B cell (primary cell): ENCODE results near the gene PSMD8. TPM values are rescaled to one million over a fixed set of nuclear protein-coding genes. Genes with fewer than 3 reads are reported as not detected.
"Not testable (repeated sequence)": the region's sequence is repeated elsewhere in the genome, so short reads cannot be mapped to it uniquely, and the experiment has no call there.

Experiments
- ATAC-seq: fragments of 200-7000 bp; cut with Tn5 transposase; one replicate; pipeline ENCODE4 v1.10.0; 2021; ENCODE audit warnings: low read depth, mild to moderate bottlenecking, moderate number of reproducible peaks, moderate library complexity
- CTCF ChIA-PET: fragments of 350-600 bp; sonication (Branson Sonifier 250); formaldehyde crosslinking; loops from one replicate; lab custom pipeline; 2021; ENCODE audit warnings: antibody characterized with exemption, inconsistent platforms; lab: Charles Lee
- POLR2A ChIA-PET: fragments of 350-600 bp; sonication (Branson Sonifier 250); formaldehyde crosslinking; loops from one replicate; lab custom pipeline; 2021; ENCODE audit warnings: antibody characterized with exemption; lab: Charles Lee
- DNase-seq: peaks from one replicate; pipeline ENCODE4 v3.0.0; 2013
- H2AFZ ChIP-seq: 2 replicates; pipeline ENCODE4 v1.6.1; 2012; ENCODE audit warnings: mild to moderate bottlenecking, low read depth, low read length; ENCODE audit not compliant: insufficient read depth, poor library complexity, severe bottlenecking
- H3K27ac ChIP-seq, 2 donors: 1 replicate in 1 of 2; 2 replicates in 1 of 2; pipeline ENCODE4 v1.5.1; 2012 to 2013; ENCODE audit warnings: low read length in 2 of 2, mild to moderate bottlenecking in 2 of 2, moderate library complexity in 1 of 2
- H3K27me3 ChIP-seq, 4 experiments: fragments of 200-600 bp in 1 of 4; sonication (generic) in 1 of 4; replicated peaks in 1 of 4; 1 replicate in 2 of 4; 2 replicates in 2 of 4; pipeline versions ENCODE4 v1.6.1 to v1.7.0; 2013 to 2016; ENCODE audit warnings: low read length in 3 of 4, mild to moderate bottlenecking in 2 of 4, mixed read lengths in 1 of 4, moderate library complexity in 1 of 4; ENCODE audit not compliant: insufficient read depth in 4 of 4, control insufficient read depth in 3 of 4; ENCODE audit errors: control extremely low read depth in 1 of 4
- H3K36me3 ChIP-seq, 2 experiments: replicated peaks in 1 of 2; 1 replicate in 1 of 2; 2 replicates in 1 of 2; pipeline versions ENCODE4 v1.6.1 to v1.7.1; 2013; ENCODE audit warnings: low read length in 1 of 2; ENCODE audit not compliant: insufficient read depth in 2 of 2, control insufficient read depth in 1 of 2; ENCODE audit errors: control extremely low read depth in 1 of 2, extremely low read depth in 1 of 2
- H3K4me1 ChIP-seq, 2 donors: fragments of 200-600 bp in 1 of 2; sonication (generic) in 1 of 2; 1 replicate in 1 of 2; 2 replicates in 1 of 2; pipeline versions ENCODE4 v1.5.1 to v1.6.1; 2013 to 2017; ENCODE audit warnings: low read length in 2 of 2; ENCODE audit not compliant: control insufficient read depth in 2 of 2, insufficient read depth in 2 of 2
- H3K4me2 ChIP-seq: replicated peaks from 2 replicates; pipeline ENCODE3; 2012; ENCODE audit warnings: mild to moderate bottlenecking, low read depth, low read length; ENCODE audit not compliant: poor library complexity, severe bottlenecking
- H3K4me3 ChIP-seq, 5 experiments: fragments of 200-600 bp in 1 of 5; sonication (generic) in 1 of 5; 1 replicate in 3 of 5; 2 replicates in 2 of 5; pipeline versions ENCODE4 v1.5.1 to v1.7.0; 2011 to 2016; ENCODE audit warnings: low read length in 4 of 5, mild to moderate bottlenecking in 4 of 5, low read depth in 2 of 5, control low read depth in 1 of 5, moderate library complexity in 1 of 5; ENCODE audit not compliant: insufficient read depth in 1 of 5; ENCODE audit errors: control extremely low read depth in 1 of 5, extremely low read depth in 1 of 5
- H3K79me2 ChIP-seq: fragments of 200-600 bp; sonication (generic); one replicate; pipeline ENCODE4 v1.6.0; 2016; ENCODE audit warnings: low read length; ENCODE audit not compliant: control insufficient read depth, insufficient read depth
- H3K9ac ChIP-seq: fragments of 200-600 bp; sonication (generic); 2 replicates; pipeline ENCODE4 v1.6.1; 2017; ENCODE audit warnings: mild to moderate bottlenecking, low read length, moderate library complexity
- H3K9me3 ChIP-seq, 3 donors: one replicate each; pipeline versions ENCODE4 v1.6.1 to v1.7.1; 2013; ENCODE audit warnings: low read length in 2 of 3; ENCODE audit not compliant: control insufficient read depth in 2 of 3, insufficient read depth in 1 of 3; ENCODE audit errors: control extremely low read depth in 1 of 3
- H4K20me1 ChIP-seq: 2 replicates; pipeline ENCODE4 v1.6.0; 2012; ENCODE audit warnings: mild to moderate bottlenecking, low read length; ENCODE audit not compliant: insufficient read depth, control insufficient read depth, poor library complexity, severe bottlenecking
- H3K27ac Mint-ChIP-seq: one replicate; pipeline ENCODE4 v1.8.0; 2021; ENCODE audit warnings: mixed read lengths
- H3K27me3 Mint-ChIP-seq: one replicate; pipeline ENCODE4 v1.8.0; 2021; ENCODE audit warnings: mixed read lengths
- H3K4me1 Mint-ChIP-seq: one replicate; pipeline ENCODE4 v1.8.0; 2021; ENCODE audit warnings: mixed read lengths
- H3K4me3 Mint-ChIP-seq: one replicate; pipeline ENCODE4 v1.8.0; 2021; ENCODE audit warnings: mixed read lengths
- H3K9me3 Mint-ChIP-seq: one replicate; pipeline ENCODE4 v1.8.0; 2022; ENCODE audit warnings: mixed read lengths; ENCODE audit not compliant: insufficient read depth
- CTCF ChIP-seq: fragments of 200-600 bp; IDR thresholded peaks from one replicate; pipeline ENCODE4 v1.8.0; 2022; ENCODE audit warnings: antibody characterized with exemption, mild to moderate bottlenecking
- EZH2 ChIP-seq: IDR thresholded peaks from 2 replicates; pipeline ENCODE4 v1.6.1; 2012; ENCODE audit warnings: borderline replicate concordance, low read depth, mild to moderate bottlenecking, moderate library complexity, low read length; ENCODE audit not compliant: insufficient read depth, poor library complexity, severe bottlenecking
- WGBS: methylation state at CpG from one replicate; pipeline ENCODE4 v1.1.5; 2013; ENCODE audit warnings: missing lambda C conversion rate; ENCODE audit not compliant: insufficient coverage; 5-methylcytosine and 5-hydroxymethylcytosine counted together
- intact Hi-C: fragments of 100-400 bp; cut with micrococcal nuclease; formaldehyde crosslinking; loops from one replicate; pipeline ENCODE4 v1.10.0; 2022
- polyA plus RNA-seq: library from polyadenylated mRNA; depleted of rRNA; stranded (reverse); fragments of >200 nt; gene quantifications from 2 replicates; pipeline ENCODE4 v1.2.3, GENCODE V29; 2012
- total RNA-seq, 2 donors: library from RNA; stranded (reverse); fragments of 120-200 nt in 1 of 2; gene quantifications; 1 replicate in 1 of 2; 2 replicates in 1 of 2; pipeline versions ENCODE4 v1.2.3 to v1.2.4, GENCODE V29; 2013 to 2022

PSMD8 gene
- total and polyA plus RNA-seq, 2 donors (not counting 1 experiment from before 2014, with no cell fraction given), result 88.1 to 122 TPM

- peaks cover 0 to 8% (median 0%) of the 10 kb centered on the region in 3 donors for H3K9me3 ChIP-seq
- no peaks in the 10 kb centered on the region for H4K20me1 ChIP-seq
- H3K4me2 ChIP-seq, result peak overlapping the region; percentile 99
- POLR2A ChIA-PET, result interaction anchor here (1.1 to 1.6 kb wide), 4 partner anchors 12 to 96 kb away, joined by 3 to 8 read pairs (median 5); partner anchors contain the start of genes GGN, PSMD8 and SPRED3
- H3K9ac ChIP-seq, result peak overlapping the region; percentile 73
- Mint-ChIP-seq H3K4me3 (peak overlapping the region; percentile 91), H3K27ac (peak overlapping the region; percentile 53), H3K9me3 (no peaks in the 10 kb centered on the region), H3K4me1 (peaks cover 17% of the 10 kb centered on the region), H3K27me3 (peaks cover 6% of the 10 kb centered on the region)
- H3K79me2 ChIP-seq, result no peaks in the 10 kb centered on the region
- TF ChIP-seq CTCF (no peak), EZH2 (no peak)
- intact Hi-C loops, result loop anchor here (1.0 kb wide), 1 partner anchor 26 kb away; no protein-coding TSS in a partner anchor
- H3K4me1 ChIP-seq, result peaks cover 9 to 20% of the 10 kb centered on the region in 2 donors
- peak overlapping the region; percentile 53 to 76 (median 62) for H3K4me3 ChIP-seq
- peaks cover 0 to 32% (median 2%) of the 10 kb centered on the region in 4 experiments for H3K27me3 ChIP-seq
- H2AFZ ChIP-seq, result peak overlapping the region; percentile 87
- DNase-seq, result peak; percentile 70
- CTCF ChIA-PET, result interaction anchor here (1.4 kb wide), 1 partner anchor 12 kb away, joined by 5 read pairs; the partner anchor contains the start of gene PSMD8
- WGBS, result 2% methylated on average over 67 of the region's 68 CpGs
- no peaks in the 10 kb centered on the region for H3K36me3 ChIP-seq
- H3K27ac ChIP-seq, result no peak overlapping the region
- ATAC-seq, result peak; percentile 67
These were observed 12.1 kb upstream of the PSMD8 start for GRCh38 chr19:38362076-38362945.

- POLR2A ChIA-PET, result interaction anchor here (1.4 to 1.6 kb wide), 2 partner anchors 11 to 47 kb away, joined by 6 to 8 read pairs; partner anchors contain the start of gene PSMD8
- not testable (repeated sequence) for H3K27me3 Mint-ChIP-seq, H3K36me3 ChIP-seq, H3K9me3 Mint-ChIP-seq, ATAC-seq, DNase-seq, H3K27ac ChIP-seq, H2AFZ ChIP-seq, H3K9me3 ChIP-seq, H3K79me2 ChIP-seq, H4K20me1 ChIP-seq, H3K27ac Mint-ChIP-seq
- H3K4me2 ChIP-seq, result peak overlapping the region; percentile 99
- 50% methylated on average over 1 of the region's 16 CpGs for WGBS
- peak overlapping the region; percentile 73 for H3K9ac ChIP-seq
- peaks cover 9 to 20% of the 10 kb centered on the region in 2 donors for H3K4me1 ChIP-seq
- intact Hi-C loops, result loop anchor here (1.0 kb wide), 1 partner anchor 27 kb away; no protein-coding TSS in a partner anchor
- peaks cover 0 to 37% (median 2%) of the 10 kb centered on the region in 4 experiments for H3K27me3 ChIP-seq
- CTCF ChIA-PET, result interaction anchor here (1.4 kb wide), 1 partner anchor 11 kb away, joined by 5 read pairs; the partner anchor contains the start of gene PSMD8
- H3K4me3 ChIP-seq, result peak overlapping the region in 4 of 5 experiments; percentile 53 to 76 (median 65)
- Mint-ChIP-seq H3K4me1 (peaks cover 17% of the 10 kb centered on the region), H3K4me3 (peak overlapping the region; percentile 45)
These were observed 11.3 kb upstream of the PSMD8 start for GRCh38 chr19:38362946-38363688.
